Upper lobe of left lung (tissue), 4 donors: ENCODE results near the gene SETD5.

ENCODE experiments used
- EP300 ChIP-seq, 4 donors: sonication (generic); formaldehyde crosslinking; IDR thresholded peaks; one replicate each; pipeline ENCODE4 v1.5.1; 2017; ENCODE audit warnings: antibody characterized with exemption in 4 of 4, control low read depth in 2 of 4
- POLR2AphosphoS5 ChIP-seq, 2 donors: sonication (generic); formaldehyde crosslinking; IDR thresholded peaks; one replicate each; pipeline ENCODE4 v1.5.1; 2017; ENCODE audit warnings: antibody characterized with exemption in 2 of 2
- TF ChIP-seq, protein P1 (sequence below), 6 experiments: fragments of 450-650 bp in 4 of 6; fragments of 200-600 bp in 2 of 6; sonication (generic) in 2 of 6; IDR thresholded peaks; one replicate each; pipeline ENCODE4 v1.5.1; 2016 to 2019; ENCODE audit warnings: antibody characterized with exemption in 6 of 6

DNA sequence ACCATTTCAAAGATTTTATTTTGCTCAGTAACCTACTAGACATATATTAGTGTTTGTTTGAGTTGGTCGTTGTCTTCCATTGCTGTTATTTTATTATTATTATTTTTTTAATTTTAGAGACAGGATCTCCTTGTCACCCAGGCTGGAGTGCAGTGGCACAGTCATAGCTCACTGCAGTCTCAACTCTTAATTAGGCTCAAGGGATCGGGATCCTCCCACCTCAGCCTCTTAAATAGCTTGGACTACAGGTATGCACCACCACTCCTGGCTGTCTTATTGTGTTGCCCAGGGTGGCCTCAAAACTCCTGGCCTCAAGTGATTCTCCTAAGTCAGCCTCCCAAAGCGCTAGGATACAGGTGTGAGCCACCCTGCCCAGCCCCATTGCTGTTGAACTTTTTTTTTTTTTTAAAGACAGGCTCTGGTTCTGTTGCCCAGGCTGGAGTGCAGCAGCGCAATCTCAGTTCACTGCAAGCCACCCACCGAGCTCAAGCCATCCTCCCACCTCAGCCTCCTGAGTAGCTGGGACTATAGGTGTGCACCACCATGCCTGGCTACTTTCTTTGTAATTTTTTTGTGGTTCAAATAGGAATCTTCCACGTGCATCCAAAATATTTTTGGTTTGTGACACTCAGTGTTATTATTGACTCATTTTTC, 18.2 kb downstream of the SETD5 start:
- TF ChIP-seq, protein P1, sequence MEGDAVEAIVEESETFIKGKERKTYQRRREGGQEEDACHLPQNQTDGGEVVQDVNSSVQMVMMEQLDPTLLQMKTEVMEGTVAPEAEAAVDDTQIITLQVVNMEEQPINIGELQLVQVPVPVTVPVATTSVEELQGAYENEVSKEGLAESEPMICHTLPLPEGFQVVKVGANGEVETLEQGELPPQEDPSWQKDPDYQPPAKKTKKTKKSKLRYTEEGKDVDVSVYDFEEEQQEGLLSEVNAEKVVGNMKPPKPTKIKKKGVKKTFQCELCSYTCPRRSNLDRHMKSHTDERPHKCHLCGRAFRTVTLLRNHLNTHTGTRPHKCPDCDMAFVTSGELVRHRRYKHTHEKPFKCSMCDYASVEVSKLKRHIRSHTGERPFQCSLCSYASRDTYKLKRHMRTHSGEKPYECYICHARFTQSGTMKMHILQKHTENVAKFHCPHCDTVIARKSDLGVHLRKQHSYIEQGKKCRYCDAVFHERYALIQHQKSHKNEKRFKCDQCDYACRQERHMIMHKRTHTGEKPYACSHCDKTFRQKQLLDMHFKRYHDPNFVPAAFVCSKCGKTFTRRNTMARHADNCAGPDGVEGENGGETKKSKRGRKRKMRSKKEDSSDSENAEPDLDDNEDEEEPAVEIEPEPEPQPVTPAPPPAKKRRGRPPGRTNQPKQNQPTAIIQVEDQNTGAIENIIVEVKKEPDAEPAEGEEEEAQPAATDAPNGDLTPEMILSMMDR (IDR thresholded peaks at IDR 0.05): no peak
- TF ChIP-seq EP300 (IDR thresholded peaks at IDR 0.05) (no peak), POLR2AphosphoS5 (IDR thresholded peaks at IDR 0.05) (no peak)
